K562 treated with DMSO at 1 percent for 12 hours (cell line): ENCODE data around the gene TMEM63A. TPM values are rescaled to one million over a fixed set of nuclear protein-coding genes. Genes with fewer than 3 reads are reported as not detected.

Experiments used
- total RNA-seq: library from RNA; unstranded; fragments of 300-600 nt; gene quantifications from 2 replicates; pipeline ENCODE4 v1.2.3, GENCODE V29; 2022; ENCODE audit not compliant: insufficient read depth

TMEM63A gene
- total RNA-seq = 10.8 and 40.2 TPM in 2 replicates

GRCh38 chr1:225881959-225882693 is at the start of gene TMEM63A:
Gene TMEM63A (minus strand): TSS chr1:225882380. CDS start chr1:225877580, 4,800 bp downstream.

GRCh38 chr1:225923692-225924555 is 41.7 kb upstream of the TMEM63A start, which contains the start of gene PYCR2:
Gene PYCR2 (minus strand): TSS chr1:225924250. CDS start chr1:225924110, 140 bp downstream.

GRCh38 chr1:225888898-225889601 is 6.9 kb upstream of the TMEM63A start, which contains the start of gene LEFTY1:
Gene LEFTY1 (minus strand): TSS chr1:225889146. CDS start chr1:225889066, 80 bp downstream.

GRCh38 chr1:225809842-225810578 is 72.2 kb downstream of the TMEM63A start, which contains the start of gene EPHX1:
Gene EPHX1 (plus strand): TSS chr1:225810124. CDS start chr1:225828730, 18,606 bp downstream.

Other genes with a start within 250 kb of the TMEM63A start
- not detected in 2 replicates for gene ENAH, start 229.3 kb downstream of the TMEM63A start, total RNA-seq
- gene SRP9, start 104.6 kb downstream of the TMEM63A start, total RNA-seq = 217 and 289 TPM in 2 replicates
- 41.9 and 49.0 TPM in 2 replicates for gene EPHX1, start 72.3 kb downstream of the TMEM63A start, total RNA-seq
- gene LEFTY1, start 6.8 kb upstream of the TMEM63A start, total RNA-seq = not detected in 2 replicates
- gene PYCR2, start 41.9 kb upstream of the TMEM63A start, total RNA-seq = 185 and 200 TPM in 2 replicates
- 0.41 TPM in 1 of 2 replicates, not detected in the other for gene LEFTY2, start 58.8 kb upstream of the TMEM63A start, total RNA-seq
- 9.6 and 19.2 TPM in 2 replicates for gene SDE2, start 117.0 kb upstream of the TMEM63A start, total RNA-seq
- gene H3-3A, start 180.3 kb upstream of the TMEM63A start, total RNA-seq = 557 and 703 TPM in 2 replicates